DND-41 (cell line): ENCODE measurements around the gene PNLDC1.

Source experiments
- ATAC-seq: fragments of 200-7000 bp; cut with Tn5 transposase; 3 replicates; pipeline ENCODE4 v1.9.1; 2021; ENCODE audit warnings: low read depth; ENCODE audit not compliant: insufficient read depth
- DNase-seq: peaks from one replicate; pipeline ENCODE4 v3.0.0-alpha.2; 2020
- H2AFZ ChIP-seq: 2 replicates; pipeline ENCODE4 v1.6.0; 2012; ENCODE audit warnings: low read depth, low read length
- H3K27ac ChIP-seq: 2 replicates; pipeline ENCODE4 v1.5.1; 2012; ENCODE audit warnings: low read length, inconsistent platforms
- H3K27me3 ChIP-seq: fragments of 200-600 bp; sonication (generic); 2 replicates; pipeline ENCODE4 v1.6.0; 2012; ENCODE audit warnings: low read length, mild to moderate bottlenecking, inconsistent platforms; ENCODE audit not compliant: insufficient read depth, poor library complexity
- H3K36me3 ChIP-seq: 2 replicates; pipeline ENCODE4 v1.5.1; 2012; ENCODE audit warnings: low read length, inconsistent platforms; ENCODE audit not compliant: insufficient read depth
- H3K4me1 ChIP-seq: 2 replicates; pipeline ENCODE4 v1.5.1; 2012; ENCODE audit warnings: mild to moderate bottlenecking, low read length; ENCODE audit not compliant: insufficient read depth
- H3K4me2 ChIP-seq: 2 replicates; pipeline ENCODE4 v1.6.0; 2012; ENCODE audit warnings: mild to moderate bottlenecking, moderate library complexity, low read length, inconsistent platforms; ENCODE audit not compliant: insufficient read depth
- H3K4me3 ChIP-seq, 2 experiments: fragments of 200-600 bp in 1 of 2; shearing (Covaris generic) in 1 of 2; 2 replicates each; pipeline ENCODE4 v1.5.1; 2012 to 2016; ENCODE audit warnings: inconsistent platforms in 2 of 2, low read length in 2 of 2, mild to moderate bottlenecking in 2 of 2, low read depth in 1 of 2, moderate library complexity in 1 of 2
- H3K79me2 ChIP-seq: 2 replicates; pipeline ENCODE4 v1.6.0; 2012; ENCODE audit warnings: low read length, inconsistent platforms; ENCODE audit not compliant: insufficient read depth
- H3K9ac ChIP-seq: 2 replicates; pipeline ENCODE4 v1.6.0; 2012; ENCODE audit warnings: low read depth, mild to moderate bottlenecking, inconsistent platforms, low read length, moderate library complexity
- H3K9me3 ChIP-seq: 2 replicates; pipeline ENCODE4 v1.5.1; 2012; ENCODE audit warnings: low read length, moderate library complexity, mild to moderate bottlenecking, inconsistent platforms; ENCODE audit not compliant: insufficient read depth, severe bottlenecking
- H4K20me1 ChIP-seq: 2 replicates; pipeline ENCODE4 v1.6.0; 2012; ENCODE audit warnings: low read length; ENCODE audit not compliant: insufficient read depth
- CTCF ChIP-seq: IDR thresholded peaks from 2 replicates; pipeline ENCODE4 v1.5.1; 2012; ENCODE audit warnings: borderline replicate concordance, low read length, moderate library complexity, mild to moderate bottlenecking; ENCODE audit not compliant: poor library complexity, severe bottlenecking; ENCODE audit errors: extremely low read depth
- EZH2 ChIP-seq: IDR thresholded peaks from 3 replicates; pipeline ENCODE4 v1.6.1; 2012; ENCODE audit warnings: borderline replicate concordance, low read depth, mild to moderate bottlenecking, moderate library complexity, low read length, inconsistent platforms; ENCODE audit not compliant: severe bottlenecking

PNLDC1 gene

GRCh38 chr6:159807150-159807858 is 7.2 kb downstream of the PNLDC1 start:
- ATAC-seq (no peak), DNase-seq (no peak)
- no peak overlapping the region for H3K4me2 ChIP-seq
- H3K27ac ChIP-seq = no peak overlapping the region
- no peak overlapping the region for H2AFZ ChIP-seq
- no peaks in the 10 kb centered on the region for H3K36me3 ChIP-seq
- no peak overlapping the region for H3K9ac ChIP-seq
- no peaks in the 10 kb centered on the region for H3K27me3 ChIP-seq
- no peaks in the 10 kb centered on the region for H3K4me1 ChIP-seq
- TF ChIP-seq EZH2 (no peak), CTCF (no peak)
- no peak overlapping the region for H3K4me3 ChIP-seq
- H3K79me2 ChIP-seq = no peaks in the 10 kb centered on the region
- H3K9me3 ChIP-seq = no peaks in the 10 kb centered on the region
- H4K20me1 ChIP-seq = no peaks in the 10 kb centered on the region

- Histone ChIP-seq H3K9ac (no peak overlapping the region), H3K4me2 (no peak overlapping the region), H2AFZ (no peak overlapping the region), H3K36me3 (no peaks in the 10 kb centered on the region), H3K79me2 (no peaks in the 10 kb centered on the region), H3K4me1 (no peaks in the 10 kb centered on the region), H3K4me3 (no peak overlapping the region), H3K27ac (no peak overlapping the region), H3K9me3 (no peaks in the 10 kb centered on the region), H4K20me1 (no peaks in the 10 kb centered on the region), H3K27me3 (no peaks in the 10 kb centered on the region)
- DNase-seq (no peak), ATAC-seq (no peak)
- TF ChIP-seq CTCF = no peak
- TF ChIP-seq EZH2 = no peak
Observed at GRCh38 chr6:159808647-159809046, 8.6 kb downstream of the PNLDC1 start.

- no peaks in the 10 kb centered on the region for H4K20me1 ChIP-seq
- DNase-seq (no peak), ATAC-seq (no peak)
- no peak overlapping the region for H3K4me3 ChIP-seq
- no peaks in the 10 kb centered on the region for H3K4me1 ChIP-seq
- no peak overlapping the region for H3K4me2 ChIP-seq
- no peak overlapping the region for H3K9ac ChIP-seq
- no peak overlapping the region for H2AFZ ChIP-seq
- H3K27ac ChIP-seq = no peak overlapping the region
- H3K9me3 ChIP-seq = no peaks in the 10 kb centered on the region
- no peaks in the 10 kb centered on the region for H3K27me3 ChIP-seq
- H3K36me3 ChIP-seq = no peaks in the 10 kb centered on the region
- TF ChIP-seq EZH2 (no peak), CTCF (no peak)
- H3K79me2 ChIP-seq = no peaks in the 10 kb centered on the region
Observed at GRCh38 chr6:159809149-159809548, 9.1 kb downstream of the PNLDC1 start.

- no peak for TF ChIP-seq CTCF
- no peak for TF ChIP-seq EZH2
- no peak overlapping the region for H3K4me3 ChIP-seq
- H3K27ac ChIP-seq = no peak overlapping the region
- no peaks in the 10 kb centered on the region for H3K79me2 ChIP-seq
- H3K4me1 ChIP-seq = peaks cover 6% of the 10 kb centered on the region
- H3K4me2 ChIP-seq = no peak overlapping the region
- ATAC-seq = no peak
- no peaks in the 10 kb centered on the region for H3K9me3 ChIP-seq
- no peak for DNase-seq
- no peak overlapping the region for H3K9ac ChIP-seq
- no peaks in the 10 kb centered on the region for H3K27me3 ChIP-seq
- no peaks in the 10 kb centered on the region for H4K20me1 ChIP-seq
- no peaks in the 10 kb centered on the region for H3K36me3 ChIP-seq
- no peak overlapping the region for H2AFZ ChIP-seq
Observed at GRCh38 chr6:159813781-159814180, 13.7 kb downstream of the PNLDC1 start.
